GM21381 (cell line): ENCODE results near the gene KCNH1.

Source experiments
- ATAC-seq: cut with Tn5 transposase; IDR thresholded peaks from one replicate; pipeline ENCODE4 v1.9.1; 2021; ENCODE audit warnings: mild to moderate bottlenecking, moderate library complexity; ENCODE audit not compliant: unreplicated experiment

Gene KCNH1

DNA sequence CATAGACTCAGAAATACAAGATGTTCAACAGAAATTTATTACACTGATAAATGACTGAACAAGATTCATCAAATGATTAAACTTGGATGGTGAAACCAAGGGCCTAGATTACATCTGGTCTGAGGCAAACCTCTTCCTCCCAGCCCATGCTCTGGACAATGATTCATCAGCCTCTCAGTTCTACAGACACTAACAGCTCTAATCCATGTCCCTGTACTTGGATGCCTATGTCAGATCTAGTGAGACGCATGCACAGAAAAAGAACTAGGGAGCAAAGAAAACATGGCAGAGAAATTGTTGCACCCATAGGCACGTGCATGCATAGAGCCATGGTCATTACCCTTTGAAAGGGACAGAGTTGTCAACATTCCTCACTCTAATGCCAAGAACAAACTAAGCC, 250.1 kb downstream of the KCNH1 start:
- ATAC-seq = no peak

DNA sequence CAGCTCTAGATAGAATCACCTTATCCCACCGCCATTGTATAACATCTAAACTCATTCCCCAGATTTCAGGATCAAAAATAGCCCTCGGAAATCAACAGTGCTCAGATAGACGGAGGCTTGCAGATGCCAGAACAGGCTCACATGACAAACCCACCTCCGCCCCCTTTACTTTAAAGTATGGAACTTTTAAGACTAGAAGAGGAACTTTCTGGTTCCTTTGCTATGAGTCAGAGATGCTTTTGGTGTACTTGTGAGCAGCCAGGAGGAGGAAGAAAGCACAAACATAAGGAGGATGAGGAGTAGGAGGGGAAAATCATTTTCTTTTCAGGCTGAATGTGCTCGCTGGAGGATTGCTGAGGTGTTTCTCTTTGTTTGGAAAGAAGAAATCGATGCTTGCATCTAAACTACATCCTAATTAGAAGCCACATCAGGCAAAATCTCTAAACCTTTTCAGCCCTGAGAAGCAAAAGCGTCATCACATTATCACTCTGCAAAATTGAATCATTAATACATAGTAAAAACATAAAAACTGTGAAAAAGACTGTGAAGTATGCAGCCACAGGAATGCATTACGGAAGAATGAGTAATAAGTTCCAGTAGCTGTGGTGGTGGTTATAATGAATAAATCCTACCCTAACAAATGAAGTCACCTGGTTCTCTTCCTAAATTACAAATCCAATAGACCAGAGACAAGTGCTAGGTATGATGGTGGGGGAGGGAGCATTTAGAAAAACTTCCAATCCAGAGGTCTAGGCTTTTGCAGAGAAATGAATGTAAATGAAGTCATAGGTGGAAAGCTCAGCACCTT, 251.3 kb downstream of the KCNH1 start:
- ATAC-seq = no peak

DNA sequence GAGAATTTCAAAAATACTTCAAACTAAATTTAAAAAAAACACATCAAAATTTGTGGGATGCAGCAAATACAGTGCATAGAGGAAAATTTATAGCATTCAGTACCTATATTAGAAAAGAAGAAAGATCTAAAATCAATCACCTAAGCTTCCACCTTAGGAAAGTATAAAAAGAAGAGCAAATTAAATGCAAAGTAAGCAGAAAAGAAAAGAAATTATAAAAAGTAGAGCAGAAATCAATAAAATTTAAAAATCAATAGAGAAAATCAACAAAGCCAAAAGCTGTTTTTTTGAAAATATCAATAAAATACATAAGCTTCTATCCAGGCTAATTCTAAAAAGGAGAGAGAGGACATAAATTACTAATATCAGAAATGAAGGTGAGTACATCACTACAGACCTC, 255.4 kb downstream of the KCNH1 start:
- ATAC-seq = no peak

DNA sequence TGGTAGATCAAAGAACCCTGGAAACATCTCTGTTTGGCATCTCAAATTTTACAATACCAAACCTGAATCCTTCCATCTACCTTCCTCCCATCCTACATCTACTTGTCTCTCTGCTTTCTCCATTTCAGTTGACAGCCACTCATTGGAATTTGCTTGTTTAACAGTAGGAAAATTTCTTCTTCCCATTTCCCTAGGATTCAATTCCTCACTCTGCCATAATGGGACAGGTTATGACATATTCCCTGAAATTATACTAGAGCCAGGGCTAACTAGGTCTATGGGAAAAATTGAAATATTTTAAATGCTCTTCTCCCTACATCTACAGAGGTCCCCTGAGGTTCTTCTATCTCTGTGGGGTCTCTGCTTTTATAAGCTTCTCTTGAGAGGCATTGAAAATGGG, 257.7 kb downstream of the KCNH1 start:
- ATAC-seq = no peak

DNA sequence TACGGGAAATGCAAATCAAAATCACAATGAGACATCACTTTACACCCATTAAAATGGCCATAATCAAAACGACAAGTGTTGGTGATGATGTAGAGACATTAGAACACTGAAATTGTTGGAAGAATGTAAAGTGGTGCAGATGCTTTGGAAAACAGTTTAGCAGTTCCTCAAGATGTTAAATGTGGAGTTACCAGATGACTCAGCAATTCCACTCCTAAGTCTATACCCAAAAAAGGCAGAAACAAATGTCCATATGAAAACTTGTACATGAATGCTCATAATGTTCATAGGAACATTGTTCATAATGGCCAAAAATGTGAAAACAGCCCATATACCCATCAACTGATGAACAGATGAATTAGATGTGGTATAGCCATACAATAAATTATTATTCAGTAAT, 267.4 kb downstream of the KCNH1 start:
- no peak for ATAC-seq

DNA sequence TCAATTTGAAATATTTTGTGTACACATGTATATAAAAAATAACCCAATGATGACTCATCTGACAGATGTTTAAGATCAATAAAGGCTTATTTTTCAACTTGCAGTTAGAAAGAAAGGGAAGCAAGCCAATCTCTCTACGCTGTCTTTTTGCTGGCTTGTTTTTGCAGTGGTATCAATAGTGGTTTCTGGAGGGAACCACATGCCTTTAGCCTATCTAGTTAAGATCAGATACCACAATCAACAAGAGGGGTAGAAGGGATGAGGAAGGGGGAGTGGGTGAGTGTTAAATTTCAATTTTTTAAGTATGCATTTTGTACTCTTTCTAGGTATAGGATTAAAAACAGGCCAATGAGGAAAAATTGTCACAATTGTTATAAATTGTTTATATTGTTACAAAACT, 276.2 kb downstream of the KCNH1 start:
- no peak for ATAC-seq

DNA sequence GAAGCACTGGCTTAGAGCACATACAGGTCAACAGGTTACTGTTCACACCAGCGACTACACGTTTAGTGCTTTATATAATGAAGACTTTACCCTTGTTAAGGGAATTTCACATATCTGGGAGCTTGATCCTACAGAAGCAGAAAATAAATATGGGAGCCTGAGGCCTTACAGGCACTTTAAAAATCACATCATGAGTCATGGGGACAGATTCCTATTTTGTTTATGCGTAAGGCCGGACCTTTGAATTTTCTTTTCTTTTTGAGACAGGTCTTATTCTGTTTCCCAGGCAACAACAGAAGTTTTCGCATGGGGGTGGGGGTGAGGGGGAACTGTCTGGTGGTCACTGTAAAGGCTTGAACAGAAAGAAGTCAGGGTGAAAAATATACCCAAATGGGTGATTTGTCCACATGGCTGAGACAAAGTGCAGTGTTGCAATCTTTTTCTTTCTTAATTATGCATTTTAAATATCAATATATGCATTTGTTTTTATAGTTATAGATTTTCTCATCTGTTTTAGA, 276.7 kb downstream of the KCNH1 start:
- no peak for ATAC-seq

DNA sequence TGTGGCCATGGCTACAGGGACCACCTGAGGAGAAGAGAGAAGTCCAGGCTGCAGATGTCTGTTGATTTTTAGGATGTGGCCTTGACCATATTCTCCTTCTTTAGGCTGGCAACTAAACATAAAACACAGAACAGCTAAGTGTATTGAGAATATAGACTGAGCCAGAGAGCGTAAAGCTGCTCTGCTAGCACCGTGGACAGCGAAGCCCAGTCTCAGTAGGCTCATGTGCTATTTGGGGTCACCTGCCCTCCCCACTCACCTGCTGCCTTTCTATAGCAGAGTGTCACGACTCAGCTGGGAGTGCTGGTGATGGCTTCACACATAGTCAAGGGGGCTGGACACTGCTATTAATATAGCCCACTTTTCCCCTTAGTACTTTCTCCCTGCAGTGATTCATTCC, 278.5 kb downstream of the KCNH1 start:
- no peak for ATAC-seq

DNA sequence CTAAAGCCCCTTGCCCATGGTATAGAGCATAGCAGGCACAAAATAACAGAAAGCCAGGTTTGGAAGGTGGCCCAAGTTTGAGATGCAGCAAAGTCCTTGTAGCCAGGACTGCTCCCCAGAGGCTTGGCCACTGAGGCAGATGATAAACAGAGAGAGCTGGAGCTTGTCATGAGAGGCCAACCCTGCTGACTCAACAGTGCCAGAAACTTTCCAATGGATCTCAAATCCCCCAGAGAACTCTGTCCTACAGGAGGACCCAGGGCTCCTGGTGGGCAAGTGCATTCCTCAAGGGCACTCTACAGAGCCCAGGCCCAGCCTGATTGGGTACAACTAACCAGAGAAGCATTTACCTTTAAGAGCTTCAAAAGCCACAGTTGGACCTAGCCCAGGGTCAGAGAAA, 280.7 kb downstream of the KCNH1 start:
- no peak for ATAC-seq

DNA sequence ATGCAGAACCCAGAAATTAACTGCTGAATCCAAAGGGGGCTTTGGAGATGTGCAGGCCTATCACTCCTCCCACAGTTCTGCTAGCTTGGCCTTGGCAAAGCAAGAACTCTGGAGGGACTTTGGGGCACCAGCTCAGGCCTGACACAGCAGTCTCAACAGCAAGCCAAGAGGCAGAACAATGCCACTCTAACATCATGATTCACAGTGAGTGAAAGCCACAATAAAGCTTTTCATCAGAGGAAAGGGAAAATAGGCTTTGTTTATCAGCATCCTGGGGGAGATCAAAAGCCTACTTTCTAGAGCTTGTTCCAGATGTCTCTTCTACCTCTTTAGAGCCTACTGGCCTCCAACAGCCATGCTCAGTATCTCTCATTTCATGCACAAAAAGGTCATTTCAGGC, 283.4 kb downstream of the KCNH1 start:
- no peak for ATAC-seq

DNA sequence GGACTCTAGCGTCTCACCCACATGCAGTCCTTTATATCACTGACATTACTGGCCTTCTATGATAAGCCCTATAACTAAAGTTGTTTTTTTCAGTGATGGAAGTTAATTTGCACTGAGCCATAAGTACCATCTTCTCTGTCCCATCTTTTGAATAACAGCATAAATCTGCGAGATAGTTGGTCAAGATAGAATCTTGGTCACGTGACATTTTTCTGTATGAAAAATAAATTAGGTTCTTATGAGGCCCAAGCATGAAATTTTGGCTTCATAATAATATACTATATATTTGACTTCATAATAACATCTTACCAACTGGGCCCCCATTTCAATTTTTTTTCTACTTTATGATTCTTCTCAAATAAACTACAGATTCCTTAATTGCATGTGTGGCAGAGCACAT, 285.5 kb downstream of the KCNH1 start:
- ATAC-seq = no peak

DNA sequence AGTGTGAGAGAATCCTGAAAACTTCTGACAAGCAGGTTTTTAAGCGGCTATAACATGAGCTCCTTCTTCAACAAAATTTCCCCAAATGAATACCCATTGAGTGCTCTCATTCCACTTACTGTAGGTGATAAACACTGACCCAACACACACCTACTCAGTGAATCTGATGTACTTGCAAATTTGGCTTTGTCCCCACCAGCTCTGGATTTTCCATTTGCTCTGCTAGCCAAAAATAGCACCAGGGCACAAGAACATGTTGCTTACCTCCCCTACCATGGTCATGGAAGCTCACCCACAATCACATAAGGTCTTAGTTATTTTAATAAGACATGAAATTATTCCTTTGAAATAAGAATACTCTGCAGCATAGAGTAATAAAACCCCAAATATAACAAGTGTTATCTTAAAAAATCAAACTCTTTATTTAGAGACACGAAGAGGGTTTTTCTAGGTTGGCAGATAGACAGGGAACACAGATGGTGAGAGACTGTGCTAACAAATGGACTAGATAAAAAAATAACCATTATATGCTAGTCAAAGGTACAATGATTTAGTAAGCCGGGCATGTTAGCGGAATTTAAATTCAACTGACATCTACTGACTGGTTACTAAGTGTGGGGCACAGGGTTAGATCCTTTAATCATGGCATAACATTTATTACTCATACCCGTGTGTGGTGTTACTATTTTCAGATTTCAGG, 291.9 kb downstream of the KCNH1 start:
- no peak for ATAC-seq

DNA sequence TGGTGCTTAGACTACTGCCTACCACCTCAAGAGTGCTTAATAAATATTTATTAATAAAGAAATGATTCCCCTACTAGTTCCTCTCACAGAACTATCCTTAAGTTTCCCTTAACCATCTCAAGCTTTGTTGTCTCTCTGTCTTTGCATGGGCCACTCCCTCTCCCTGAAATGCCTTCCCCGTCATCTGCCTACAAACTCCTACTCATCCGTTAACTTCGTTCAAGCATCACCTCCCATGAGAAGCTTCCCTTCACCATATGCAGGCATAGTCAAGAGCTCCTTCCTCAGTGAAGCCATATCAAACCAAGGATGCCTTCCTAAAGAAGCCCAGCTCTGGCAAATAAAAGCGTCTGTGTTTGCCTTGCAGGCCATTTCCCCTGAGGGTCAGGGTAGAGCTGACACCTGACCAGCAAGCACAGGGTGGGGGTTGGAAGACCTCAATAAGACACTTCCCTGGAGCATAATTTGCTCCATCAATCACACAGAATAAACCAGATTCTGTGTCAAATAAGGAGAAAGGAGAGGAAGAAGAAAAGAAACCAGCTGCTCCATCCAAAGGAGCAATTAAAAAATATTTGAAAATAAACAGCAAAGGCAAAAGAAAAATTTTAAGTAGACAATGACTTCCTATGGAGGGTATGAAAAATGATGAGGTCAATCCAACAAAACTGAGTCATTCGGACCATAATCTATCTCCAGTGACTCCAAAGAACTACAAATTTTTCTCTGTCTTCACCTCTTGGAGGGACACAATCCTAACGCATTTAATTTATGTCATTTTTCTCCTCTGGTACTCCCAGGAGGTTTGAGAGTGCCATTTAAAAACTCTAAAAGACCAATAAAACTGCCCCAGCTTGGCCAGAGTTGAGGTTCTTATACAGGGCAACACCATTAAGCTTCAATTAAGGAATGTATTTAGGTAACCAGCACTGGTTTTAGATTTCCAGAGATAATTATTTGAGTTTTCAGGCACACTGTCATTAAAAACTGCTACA, 303.6 kb downstream of the KCNH1 start:
- ATAC-seq = no peak

DNA sequence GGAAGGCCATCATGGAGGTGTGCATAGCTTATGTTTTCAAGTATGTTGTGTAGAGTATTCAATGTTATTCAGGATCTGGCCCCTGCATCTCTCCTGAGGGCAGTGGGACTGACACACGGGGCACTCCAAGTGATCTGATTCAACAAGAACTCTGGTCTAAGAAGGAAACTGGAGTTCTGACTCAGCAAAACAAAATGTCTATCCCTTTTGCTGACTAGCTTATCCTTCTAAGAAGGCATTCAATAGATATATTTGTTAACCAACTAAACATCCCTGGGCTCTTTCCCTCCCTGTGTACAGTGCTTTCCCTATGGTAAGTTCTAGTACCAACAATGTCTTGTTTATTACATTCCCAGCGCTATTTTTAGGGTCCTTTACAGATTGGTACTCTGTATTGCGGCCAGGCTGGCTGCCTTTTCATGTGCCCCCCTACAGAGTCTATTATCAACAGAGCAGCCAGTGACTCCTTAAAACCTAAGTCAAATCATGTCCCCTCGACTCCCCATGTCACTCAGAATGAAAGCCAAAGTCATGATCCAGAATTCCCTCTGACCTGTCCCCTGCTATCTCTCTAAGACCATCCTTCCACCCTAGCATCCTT, 304.9 kb downstream of the KCNH1 start:
- no peak for ATAC-seq

DNA sequence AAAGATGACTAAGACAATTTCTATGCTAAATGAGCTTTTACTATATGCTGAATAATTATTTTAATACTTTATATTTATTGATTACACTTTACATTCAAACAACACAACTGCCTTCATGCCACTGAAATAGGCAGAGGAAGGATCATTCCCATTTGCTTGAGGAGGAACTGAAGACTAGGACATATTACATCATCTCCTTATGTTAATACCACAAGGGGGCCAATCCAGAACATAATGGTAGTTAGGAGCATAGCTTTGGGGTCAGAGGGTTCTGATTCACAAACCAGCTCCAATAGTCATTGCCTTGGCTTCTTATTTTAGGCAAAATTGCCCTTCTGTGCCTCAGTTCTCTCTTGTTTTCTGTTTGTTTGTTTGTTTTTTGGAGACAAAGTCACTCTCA, 306.5 kb downstream of the KCNH1 start:
- ATAC-seq = no peak

DNA sequence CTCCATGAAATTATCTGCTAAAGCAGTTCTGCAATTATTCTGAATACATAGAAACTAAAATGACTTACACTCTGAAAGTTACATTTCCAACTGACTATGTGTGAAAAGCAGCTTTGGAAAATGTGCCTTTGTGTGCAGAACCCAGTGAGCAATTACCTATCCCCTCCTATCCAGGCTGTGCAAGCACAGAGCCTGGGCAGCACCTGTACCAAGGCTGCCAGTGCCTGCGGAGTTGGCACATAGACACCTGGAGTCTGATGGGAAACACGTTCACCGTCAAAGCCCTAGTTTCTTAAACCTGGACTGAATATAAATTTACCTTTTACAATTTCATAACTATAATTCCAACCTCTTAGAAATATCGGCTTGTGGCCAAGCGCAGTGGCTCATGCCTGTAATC, 307.3 kb downstream of the KCNH1 start:
- no peak for ATAC-seq

DNA sequence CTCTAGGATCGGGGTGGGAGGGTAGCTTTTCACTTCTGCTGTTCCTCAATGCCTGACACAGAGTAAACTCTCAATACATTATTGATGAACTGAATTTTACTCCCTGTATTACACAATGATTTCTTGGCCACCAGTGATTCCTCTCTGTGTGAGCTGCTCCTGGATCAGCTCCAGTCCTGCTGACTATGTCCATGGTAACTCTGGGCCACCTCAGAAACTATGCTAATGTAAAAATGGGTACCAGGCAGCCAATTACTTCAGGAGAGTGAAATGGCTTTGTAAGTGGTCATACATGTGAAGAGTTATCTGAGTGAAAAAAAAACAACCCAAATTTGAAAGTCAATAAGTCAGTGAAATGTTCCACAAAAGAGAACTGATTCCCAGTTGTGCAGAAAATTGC, 311.0 kb downstream of the KCNH1 start:
- no peak for ATAC-seq

DNA sequence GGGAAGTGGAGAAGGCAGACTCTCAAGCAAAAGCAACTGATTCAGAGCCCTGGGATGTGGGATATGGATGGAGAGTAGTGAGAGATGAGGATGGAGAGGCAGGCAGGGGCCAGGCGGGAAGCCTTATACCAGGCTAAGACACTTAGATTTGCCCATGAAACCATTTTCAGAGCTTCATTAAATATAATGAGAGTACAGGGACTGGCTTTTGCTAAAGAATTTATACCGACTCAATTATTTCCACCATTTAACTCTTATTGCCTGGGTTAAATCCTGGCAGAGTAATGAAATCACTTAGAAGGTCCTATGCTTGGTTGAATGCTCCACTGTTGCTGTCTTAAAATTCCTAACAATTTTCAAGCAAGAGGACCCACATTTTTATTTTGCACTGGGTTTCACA, 311.7 kb downstream of the KCNH1 start:
- ATAC-seq = no peak

DNA sequence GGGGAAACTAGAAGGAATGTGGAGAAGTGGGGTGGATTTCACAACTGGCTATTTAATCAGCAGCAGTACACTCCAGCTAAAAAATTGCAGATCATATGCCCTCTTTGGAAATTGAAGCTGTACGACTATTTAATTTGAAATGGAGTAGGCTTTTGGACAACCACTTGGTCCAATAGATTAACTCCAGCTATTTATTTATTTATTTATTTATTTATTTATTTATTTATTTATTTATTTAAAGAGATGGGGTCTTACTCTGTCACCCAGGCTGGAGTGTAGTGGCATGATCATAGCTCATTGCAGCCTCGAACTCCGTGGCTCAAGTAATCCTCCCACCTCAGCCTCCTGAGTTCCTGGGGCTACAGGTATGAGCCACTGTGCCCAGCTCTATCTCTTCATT, 312.3 kb downstream of the KCNH1 start:
- ATAC-seq = no peak

DNA sequence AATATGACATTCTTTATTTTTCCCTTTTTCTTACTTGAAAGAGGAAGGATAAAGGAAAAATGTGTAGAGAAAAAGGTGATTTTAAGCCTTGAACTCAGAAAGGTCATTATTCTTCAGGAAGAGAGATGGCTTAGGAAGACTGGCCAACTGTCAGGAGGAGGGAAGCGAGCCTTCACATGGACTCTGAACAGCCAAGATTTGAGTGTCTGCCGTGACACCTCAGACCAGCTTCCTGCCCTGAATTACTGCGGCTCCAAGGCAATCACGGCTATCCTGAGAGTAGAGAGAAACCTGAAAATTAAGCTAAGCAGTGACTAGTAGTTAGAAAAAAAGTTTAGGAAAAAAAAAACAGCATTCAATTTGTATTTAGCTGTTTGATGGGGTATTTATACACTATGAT, 314.7 kb downstream of the KCNH1 start:
- ATAC-seq = no peak
